Neural crest cell (in vitro differentiated cells): ENCODE results near the gene BRK1. TPM values are rescaled to one million over a fixed set of nuclear protein-coding genes. Genes with fewer than 3 reads are reported as not detected.
A peak's percentile ranks its signal among the peaks of the same experiment; 100 is the strongest.

ENCODE experiments used
- DNase-seq: peaks from one replicate; pipeline ENCODE4 v3.0.0; 2021; ENCODE audit warnings: low read depth, mixed read lengths, low spot score
- H3K27ac Mint-ChIP-seq: one replicate; pipeline ENCODE4 v1.8.0; 2021; ENCODE audit warnings: mild to moderate bottlenecking, mixed read lengths; ENCODE audit not compliant: unreplicated experiment
- H3K27me3 Mint-ChIP-seq: 2 replicates; pipeline ENCODE4 v1.8.0; 2021; ENCODE audit warnings: low read depth, mild to moderate bottlenecking, mixed read lengths
- H3K36me3 Mint-ChIP-seq: 2 replicates; pipeline ENCODE4 v1.8.0; 2021; ENCODE audit warnings: low read depth, mild to moderate bottlenecking, mixed read lengths
- H3K4me1 Mint-ChIP-seq: 2 replicates; pipeline ENCODE4 v1.8.0; 2021; ENCODE audit warnings: mixed read lengths
- H3K4me3 Mint-ChIP-seq: one replicate; pipeline ENCODE4 v1.8.0; 2021; ENCODE audit warnings: mild to moderate bottlenecking, mixed read lengths
- H3K9me3 Mint-ChIP-seq: 2 replicates; pipeline ENCODE4 v1.8.0; 2021; ENCODE audit warnings: mixed read lengths
- total RNA-seq: library from RNA; stranded (reverse); gene quantifications from 2 replicates; pipeline ENCODE4 v1.2.1, GENCODE V29; 2021
- TF ChIP-seq, protein P1 (sequence below): fragments of 200-600 bp; sonication (generic); conservative IDR thresholded peaks from 2 replicates; pipeline ENCODE4 v1.5.0; 2021; ENCODE audit warnings: antibody characterized with exemption, mild to moderate bottlenecking

The BRK1 gene
- total RNA-seq, 1 donor from 2014 or later = 125 TPM

DNA sequence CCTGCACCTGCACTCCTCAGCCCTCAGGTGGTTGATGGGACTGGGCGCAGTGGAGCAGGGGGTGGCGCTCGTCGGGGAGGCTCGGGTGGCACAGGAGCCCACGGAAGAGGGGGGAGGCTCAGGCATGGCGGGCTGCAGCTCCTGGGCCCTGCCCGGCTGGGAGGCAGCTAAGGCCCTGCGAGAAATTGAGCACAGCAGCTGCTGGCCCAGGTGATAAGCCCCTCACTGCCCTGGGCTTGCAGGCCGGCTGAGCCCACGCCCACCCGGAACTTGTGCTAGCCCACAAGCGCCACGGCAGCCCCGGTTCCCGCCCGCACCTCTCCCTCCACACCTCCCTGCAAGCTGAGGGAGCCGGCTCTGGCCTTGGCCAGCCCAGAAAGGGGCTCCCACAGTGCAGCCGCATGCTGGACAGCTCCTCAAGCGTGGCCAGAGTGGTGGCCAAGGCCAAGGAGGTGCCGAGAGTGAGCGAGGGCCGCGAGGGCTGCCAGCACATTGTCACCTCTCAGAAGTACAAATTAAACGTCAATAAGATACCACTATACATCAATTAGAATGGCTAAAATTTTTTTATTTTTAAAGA, 21.0 kb downstream of the BRK1 start:
- H3K4me3 Mint-ChIP-seq = no peak overlapping the region
- no peak overlapping the region for H3K27ac Mint-ChIP-seq
- H3K27me3 Mint-ChIP-seq = no peaks in the 10 kb centered on the region
- no peak for DNase-seq
- TF ChIP-seq, protein P1, sequence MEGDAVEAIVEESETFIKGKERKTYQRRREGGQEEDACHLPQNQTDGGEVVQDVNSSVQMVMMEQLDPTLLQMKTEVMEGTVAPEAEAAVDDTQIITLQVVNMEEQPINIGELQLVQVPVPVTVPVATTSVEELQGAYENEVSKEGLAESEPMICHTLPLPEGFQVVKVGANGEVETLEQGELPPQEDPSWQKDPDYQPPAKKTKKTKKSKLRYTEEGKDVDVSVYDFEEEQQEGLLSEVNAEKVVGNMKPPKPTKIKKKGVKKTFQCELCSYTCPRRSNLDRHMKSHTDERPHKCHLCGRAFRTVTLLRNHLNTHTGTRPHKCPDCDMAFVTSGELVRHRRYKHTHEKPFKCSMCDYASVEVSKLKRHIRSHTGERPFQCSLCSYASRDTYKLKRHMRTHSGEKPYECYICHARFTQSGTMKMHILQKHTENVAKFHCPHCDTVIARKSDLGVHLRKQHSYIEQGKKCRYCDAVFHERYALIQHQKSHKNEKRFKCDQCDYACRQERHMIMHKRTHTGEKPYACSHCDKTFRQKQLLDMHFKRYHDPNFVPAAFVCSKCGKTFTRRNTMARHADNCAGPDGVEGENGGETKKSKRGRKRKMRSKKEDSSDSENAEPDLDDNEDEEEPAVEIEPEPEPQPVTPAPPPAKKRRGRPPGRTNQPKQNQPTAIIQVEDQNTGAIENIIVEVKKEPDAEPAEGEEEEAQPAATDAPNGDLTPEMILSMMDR = no peak
- H3K36me3 Mint-ChIP-seq = no peaks in the 10 kb centered on the region
- H3K4me1 Mint-ChIP-seq = peaks cover 4% of the 10 kb centered on the region
- H3K9me3 Mint-ChIP-seq = no peaks in the 10 kb centered on the region

DNA sequence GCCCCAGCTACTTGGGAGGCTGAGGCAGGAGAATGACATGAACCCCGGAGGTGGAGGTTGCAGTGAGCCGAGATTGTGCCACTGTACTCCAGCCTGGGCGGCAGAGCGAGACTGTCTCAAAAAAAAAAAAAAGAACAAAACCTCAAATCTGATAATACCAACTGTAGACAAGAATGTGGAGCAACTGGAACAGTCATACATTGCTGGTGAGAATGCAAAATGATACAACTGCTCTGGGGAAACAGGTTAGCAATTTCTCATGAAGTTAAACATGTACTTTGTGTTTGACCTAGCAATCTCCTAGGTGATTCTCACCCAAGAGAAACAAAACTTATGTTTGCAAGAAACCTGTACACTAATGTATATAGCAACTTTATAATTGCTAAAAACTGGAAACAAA, 21.7 kb downstream of the BRK1 start:
- H3K4me3 Mint-ChIP-seq = no peak overlapping the region
- no peaks in the 10 kb centered on the region for H3K9me3 Mint-ChIP-seq
- DNase-seq = no peak
- H3K27me3 Mint-ChIP-seq = no peaks in the 10 kb centered on the region
- TF ChIP-seq, protein P1 = no peak
- H3K36me3 Mint-ChIP-seq = no peaks in the 10 kb centered on the region
- peaks cover 4% of the 10 kb centered on the region for H3K4me1 Mint-ChIP-seq
- H3K27ac Mint-ChIP-seq = no peak overlapping the region

DNA sequence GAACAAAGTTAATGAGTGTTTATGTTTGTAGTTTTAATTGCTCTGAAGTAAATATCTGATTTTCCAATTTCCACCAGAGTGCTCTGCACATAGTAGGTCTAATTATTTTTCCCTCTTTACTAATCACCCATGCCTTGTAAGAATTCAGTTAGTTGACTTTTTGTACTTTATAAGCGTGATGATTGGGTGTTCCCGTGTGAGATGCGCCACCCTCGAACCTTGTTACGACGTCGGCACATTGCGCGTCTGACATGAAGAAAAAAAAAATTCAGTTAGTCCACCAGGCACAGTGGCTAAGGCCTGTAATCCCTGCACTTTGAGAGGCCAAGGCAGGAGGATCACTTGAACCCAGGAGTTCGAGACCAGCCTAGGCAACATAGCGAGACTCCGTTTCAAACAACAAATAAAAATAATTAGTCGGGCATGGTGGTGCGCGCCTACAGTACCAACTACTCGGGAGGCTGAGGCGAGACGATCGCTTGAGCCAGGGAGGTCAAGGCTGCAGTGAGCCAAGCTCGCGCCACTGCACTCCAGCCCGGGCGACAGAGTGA, 25.6 kb downstream of the BRK1 start:
- Mint-ChIP-seq H3K9me3 (no peaks in the 10 kb centered on the region), H3K4me3 (peak overlapping the region; percentile 93), H3K27me3 (no peaks in the 10 kb centered on the region), H3K36me3 (peaks cover 11% of the 10 kb centered on the region), H3K4me1 (peaks cover 27% of the 10 kb centered on the region), H3K27ac (no peak overlapping the region)
- DNase-seq = peak; percentile 6
- TF ChIP-seq, protein P1 = no peak

DNA sequence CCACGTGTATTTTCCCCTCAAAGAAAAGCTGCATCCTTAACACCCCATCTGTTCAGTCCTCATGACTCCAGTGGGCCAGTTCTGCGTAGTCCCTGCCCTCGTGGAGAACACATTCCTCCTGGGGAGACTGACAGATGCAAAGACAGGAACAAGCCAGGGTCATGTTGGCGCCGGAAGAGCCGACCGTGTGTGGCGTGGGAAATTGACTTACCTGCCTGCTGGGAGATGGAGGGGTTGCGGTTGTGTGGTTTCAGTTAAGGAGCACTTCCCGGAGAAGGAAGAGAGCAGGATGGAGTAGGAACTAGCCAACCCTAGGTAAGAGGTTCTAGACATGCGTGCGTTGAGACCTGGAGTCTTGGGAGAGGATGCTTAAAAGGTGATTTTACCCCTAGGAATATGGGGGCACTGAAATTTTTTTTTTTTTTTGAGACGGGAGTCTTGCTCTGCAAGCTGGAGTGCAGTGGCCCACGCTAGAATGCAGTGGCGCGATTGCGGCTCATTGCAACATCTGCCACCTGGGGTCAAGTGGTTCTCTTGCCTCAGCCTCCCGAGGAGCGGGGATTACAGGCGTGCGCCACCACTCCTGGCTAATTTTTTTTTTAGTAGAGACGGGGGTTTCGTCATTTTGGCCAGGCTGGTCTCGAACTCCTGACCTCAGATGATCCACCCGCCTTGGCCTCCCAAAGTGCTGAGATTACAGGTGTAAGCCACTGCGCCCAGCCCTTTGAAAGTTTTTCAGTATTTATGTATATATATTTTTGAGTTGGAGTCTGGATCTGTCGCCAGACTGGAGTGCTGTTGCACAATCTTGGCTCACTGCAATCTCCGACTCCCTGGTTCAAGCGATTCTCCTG, 27.5 kb downstream of the BRK1 start:
- H3K27me3 Mint-ChIP-seq = no peaks in the 10 kb centered on the region
- peaks cover 11% of the 10 kb centered on the region for H3K36me3 Mint-ChIP-seq
- H3K4me1 Mint-ChIP-seq = peaks cover 32% of the 10 kb centered on the region
- H3K9me3 Mint-ChIP-seq = no peaks in the 10 kb centered on the region
- TF ChIP-seq, protein P1 = no peak
- peak overlapping the region; percentile 93 for H3K4me3 Mint-ChIP-seq
- DNase-seq = no peak
- peak overlapping the region; percentile 20 for H3K27ac Mint-ChIP-seq

DNA sequence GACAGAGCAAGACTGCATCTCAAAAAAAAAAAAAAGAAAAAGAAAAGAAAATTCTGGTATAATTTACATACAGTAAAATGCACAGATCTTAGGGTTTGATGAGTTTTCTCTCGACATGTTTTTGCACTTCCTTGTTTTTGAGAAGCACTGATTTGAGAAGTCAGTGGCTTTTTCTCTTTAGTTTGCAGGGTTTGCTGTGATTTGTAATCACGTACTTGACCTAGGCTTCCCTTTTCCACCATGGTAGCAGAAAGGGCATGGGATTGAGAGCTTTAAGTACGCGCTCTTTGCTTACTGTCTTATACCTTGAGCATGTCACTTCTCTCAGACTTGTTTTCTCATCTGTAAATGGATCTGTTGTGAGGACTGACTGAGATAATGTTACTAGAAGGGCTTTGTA, 30.2 kb downstream of the BRK1 start:
- Mint-ChIP-seq H3K27me3 (no peaks in the 10 kb centered on the region), H3K27ac (no peak overlapping the region), H3K4me3 (peak overlapping the region; percentile 71), H3K36me3 (peaks cover 19% of the 10 kb centered on the region), H3K4me1 (peaks cover 31% of the 10 kb centered on the region), H3K9me3 (no peaks in the 10 kb centered on the region)
- TF ChIP-seq, protein P1 = no peak
- no peak for DNase-seq
